Keratinocyte (primary cell): ENCODE measurements around the gene TRA2A.

Experiments used
- CTCF ChIP-seq, 3 experiments: IDR thresholded peaks in 1 of 3; conservative IDR thresholded peaks in 1 of 3; optimal IDR thresholded peaks in 1 of 3; 2 replicates in 2 of 3; 3 replicates in 1 of 3; pipeline versions ENCODE3 to v1.5.1; 2011; ENCODE audit warnings: low read length in 3 of 3, mild to moderate bottlenecking in 3 of 3, moderate library complexity in 2 of 3, control low read depth in 1 of 3, inconsistent platforms in 1 of 3; ENCODE audit not compliant: insufficient read depth in 2 of 3; ENCODE audit errors: extremely low read depth in 1 of 3
- EZH2 ChIP-seq: IDR thresholded peaks from one replicate; pipeline ENCODE4 v1.6.1; 2012; ENCODE audit warnings: inconsistent platforms, mild to moderate bottlenecking, low read length, moderate library complexity

DNA sequence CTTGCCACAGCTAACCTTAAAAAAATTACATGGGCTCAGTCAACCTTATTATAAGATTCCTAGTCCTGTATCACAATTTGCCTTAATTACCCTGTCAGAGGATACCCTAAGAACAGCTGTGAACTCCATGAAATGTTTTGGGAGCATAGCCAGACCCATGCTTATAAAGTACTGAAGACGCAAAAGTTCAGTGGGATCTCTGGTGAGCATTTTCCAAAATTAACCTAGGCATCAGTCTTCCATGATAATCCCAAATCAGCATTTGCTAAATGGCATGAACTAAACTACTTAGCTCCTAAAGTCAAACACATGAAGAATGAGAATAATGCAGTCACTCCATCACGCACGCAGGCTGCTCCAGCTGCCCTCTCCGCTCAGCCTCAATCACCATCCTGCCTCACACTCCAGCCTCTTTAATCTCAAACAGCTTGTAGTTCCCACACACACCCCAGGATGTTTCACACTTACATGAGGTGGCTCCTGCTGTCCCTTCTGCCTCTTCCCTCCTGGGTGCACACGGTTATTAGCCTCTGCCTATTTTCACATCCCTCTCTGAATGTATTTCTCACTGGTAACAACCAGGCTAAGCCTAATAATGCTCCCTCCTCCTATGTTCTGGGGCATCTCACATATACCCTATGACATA lies 76.8 kb downstream of the TRA2A start:
- TF ChIP-seq CTCF (optimal IDR thresholded peaks at IDR 0.05 in 1 of 3, IDR thresholded peaks at IDR 0.05 in 1 of 3, conservative IDR thresholded peaks at IDR 0.05 in 1 of 3; ENCODE audit: extremely low read depth in 1 of 3, insufficient read depth in 2 of 3, low read length in 3 of 3) = no peak
- no peak for TF ChIP-seq EZH2
